Stimulated activated CD8-positive, alpha-beta memory T cell treated with anti-CD3 and anti-CD28 coated beads, Interleukin-7, amount 100 ng/mL, for 48 hours (primary cell): ENCODE measurements around the gene ELL2.
A peak's percentile ranks its signal among the peaks of the same experiment; 100 is the strongest.

Experiments
- DNase-seq, 2 donors: peaks; one replicate each; pipeline ENCODE4 v3.0.0-alpha.2; 2020; ENCODE audit warnings: low read depth in 1 of 2; ENCODE audit errors: extremely low read depth in 1 of 2

Gene ELL2

DNA sequence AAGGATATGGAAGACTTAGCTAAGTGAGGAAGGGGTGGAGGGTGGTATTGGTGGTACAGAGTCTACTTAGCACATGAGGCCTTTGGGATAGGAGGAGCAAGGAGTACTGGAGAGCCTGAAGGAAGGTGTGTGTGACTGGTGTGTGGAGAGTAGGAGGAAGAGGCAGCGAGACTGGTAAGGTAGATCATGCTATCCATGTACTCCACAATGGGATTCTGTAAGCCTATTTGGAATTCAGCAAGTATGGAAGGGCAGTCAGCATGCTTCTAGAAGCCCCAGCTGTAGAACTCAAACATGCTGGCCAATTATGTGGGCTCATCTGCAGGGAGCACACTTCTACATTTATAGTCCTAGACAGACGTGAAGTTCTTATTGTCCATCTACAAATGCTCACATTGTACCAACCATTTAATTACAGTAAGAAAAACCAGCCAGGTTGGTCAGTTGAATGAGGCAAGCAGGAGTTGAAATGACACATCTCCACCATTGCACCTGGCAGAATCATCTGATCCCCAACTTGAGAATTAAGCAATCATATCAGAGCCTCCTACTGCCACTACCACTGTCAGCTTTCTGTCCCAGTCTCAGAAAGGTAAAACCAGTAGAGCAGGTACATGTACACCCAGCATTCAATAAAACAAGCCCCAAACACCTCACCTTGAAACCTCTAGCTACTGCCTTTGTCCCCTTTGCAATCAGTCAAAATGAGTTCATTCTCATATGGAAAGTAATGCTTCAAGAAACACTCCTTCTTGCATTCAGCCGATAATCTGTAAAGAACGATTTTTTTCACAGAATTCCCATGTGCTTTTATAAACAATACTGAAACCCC lies 78.2 kb downstream of the ELL2 start:
- DNase-seq = no peak

DNA sequence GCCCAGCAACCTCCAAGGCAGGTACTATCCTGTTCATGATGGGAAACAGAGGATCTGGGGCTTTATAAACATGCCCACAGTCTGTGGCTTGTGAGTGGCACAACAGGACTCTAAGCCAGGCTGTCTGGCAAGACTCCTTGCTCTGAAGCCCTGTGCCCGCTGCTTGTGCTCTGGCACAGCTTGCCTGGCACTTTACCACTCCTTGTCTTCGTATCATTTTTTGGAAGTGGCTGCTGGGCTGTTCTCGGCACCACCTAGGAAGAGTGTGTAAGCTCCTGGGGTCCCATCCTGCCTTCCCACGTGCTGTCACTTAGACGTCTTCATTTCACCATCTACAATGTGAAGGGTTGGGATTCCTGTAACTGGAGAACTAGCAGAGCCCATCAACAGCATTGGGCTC lies 79.8 kb downstream of the ELL2 start:
- DNase-seq = no peak

DNA sequence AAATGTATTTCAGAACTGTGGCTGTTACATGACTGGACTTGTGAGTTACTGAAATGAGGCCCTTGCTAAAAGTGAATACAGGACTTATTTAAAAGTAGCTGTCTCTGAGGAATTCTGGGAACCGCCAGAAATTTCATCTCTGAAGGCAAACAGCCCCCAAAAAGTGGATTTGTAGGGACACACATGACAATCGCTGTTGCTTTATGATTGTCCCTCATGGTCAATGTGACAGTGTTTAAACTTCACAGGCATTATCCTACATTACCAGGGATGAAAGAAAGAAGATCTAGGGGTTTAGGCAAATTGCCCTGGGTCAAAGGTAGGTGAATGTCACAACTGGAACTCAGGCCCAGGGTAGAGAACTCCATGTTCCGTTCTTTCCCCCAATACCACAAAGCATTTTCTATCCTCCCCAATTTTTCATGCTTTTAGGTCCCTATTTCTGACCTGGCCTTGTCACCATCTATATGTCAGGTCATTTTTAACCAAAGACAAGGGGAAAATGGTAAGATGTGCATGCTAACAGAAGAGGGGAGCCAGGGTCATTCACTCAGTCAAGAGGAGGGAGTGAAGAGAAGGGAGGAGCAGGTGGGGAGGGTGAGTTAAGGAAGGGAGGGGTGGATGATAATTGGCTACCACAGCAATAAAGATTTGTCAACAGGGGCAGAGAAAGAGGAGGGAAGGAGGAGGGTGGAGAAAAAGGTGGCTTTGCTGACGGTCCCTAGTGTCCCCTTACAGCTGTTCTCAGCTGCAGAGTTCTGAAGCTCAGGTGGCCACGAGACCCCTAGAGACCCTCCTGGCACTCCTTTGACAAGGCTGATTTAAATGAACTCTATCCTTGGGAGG lies 81.3 kb downstream of the ELL2 start:
- no peak for DNase-seq

GRCh38 chr5:95879661-95880060 lies 82.0 kb downstream of the ELL2 start:
- no peak for DNase-seq

GRCh38 chr5:95878417-95879323 lies 83.0 kb downstream of the ELL2 start:
- DNase-seq = no peak

GRCh38 chr5:95876782-95877181 lies 84.9 kb downstream of the ELL2 start:
- no peak for DNase-seq

DNA sequence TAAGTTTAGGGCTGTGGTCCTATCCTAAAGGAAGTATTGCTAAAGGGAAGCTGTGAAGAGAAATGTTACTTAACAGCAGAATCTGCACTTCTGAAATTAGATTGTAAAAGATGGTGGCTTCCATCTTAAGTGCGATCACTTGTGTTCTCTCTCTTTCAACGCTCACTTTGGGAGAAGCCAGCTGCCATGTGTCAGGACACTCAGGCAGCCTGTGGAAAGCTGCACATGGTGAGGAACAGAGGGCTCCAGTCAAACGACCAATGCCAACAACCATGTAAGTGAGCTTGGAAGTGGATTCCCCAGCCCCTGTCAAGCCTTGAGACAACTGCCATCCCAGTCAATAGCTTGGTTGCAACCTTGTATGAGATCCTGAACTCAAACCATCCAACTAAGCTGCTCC lies 87.4 kb downstream of the ELL2 start:
- DNase-seq = no peak

GRCh38 chr5:95873351-95873750 lies 88.3 kb downstream of the ELL2 start:
- DNase-seq = no peak

DNA sequence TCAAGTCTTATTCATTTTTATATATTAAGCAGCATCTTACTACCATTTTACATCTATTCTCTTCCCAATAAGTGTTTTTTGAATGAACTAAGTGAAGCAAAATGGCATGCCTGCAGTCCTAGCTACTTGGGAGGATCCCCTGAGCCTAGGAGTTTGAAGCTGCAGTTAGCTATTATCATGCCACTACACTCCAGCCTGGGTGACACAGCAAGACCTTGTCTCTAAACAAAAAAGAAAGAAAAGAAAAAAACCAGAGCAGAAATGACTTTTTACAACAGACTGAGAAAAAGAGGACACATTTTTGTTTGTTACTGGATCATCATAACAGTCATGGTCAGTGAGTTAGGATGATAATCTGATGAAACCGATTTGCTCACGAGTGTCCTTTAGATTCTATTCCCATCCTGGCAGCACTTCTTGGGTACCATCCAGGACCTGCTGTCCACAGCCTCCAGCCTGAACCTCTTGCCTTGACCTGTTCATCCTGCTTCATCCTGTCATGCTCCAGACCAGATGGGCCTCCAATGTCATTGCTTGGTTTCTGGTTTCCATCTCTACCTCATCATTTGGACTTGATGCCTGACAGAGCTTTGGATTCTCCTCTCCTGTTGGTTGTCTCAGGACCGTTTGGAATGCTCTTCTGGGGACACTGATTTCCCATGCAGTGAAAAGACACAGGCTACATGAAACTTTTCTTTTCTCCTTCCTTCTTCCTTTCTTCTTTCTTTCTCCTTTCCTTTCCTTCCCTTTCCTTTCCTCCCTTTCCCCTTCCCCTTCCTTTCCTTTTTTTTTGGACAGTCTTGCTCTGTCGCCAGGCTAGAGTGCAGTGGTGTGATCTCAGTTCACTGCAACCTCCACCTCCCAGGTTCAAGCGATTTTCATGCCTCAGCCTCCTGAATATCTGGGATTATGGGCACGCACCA lies 89.0 kb downstream of the ELL2 start:
- no peak for DNase-seq

- no peak for DNase-seq
Observed at GRCh38 chr5:95871146-95871806, 90.4 kb downstream of the ELL2 start.

DNA sequence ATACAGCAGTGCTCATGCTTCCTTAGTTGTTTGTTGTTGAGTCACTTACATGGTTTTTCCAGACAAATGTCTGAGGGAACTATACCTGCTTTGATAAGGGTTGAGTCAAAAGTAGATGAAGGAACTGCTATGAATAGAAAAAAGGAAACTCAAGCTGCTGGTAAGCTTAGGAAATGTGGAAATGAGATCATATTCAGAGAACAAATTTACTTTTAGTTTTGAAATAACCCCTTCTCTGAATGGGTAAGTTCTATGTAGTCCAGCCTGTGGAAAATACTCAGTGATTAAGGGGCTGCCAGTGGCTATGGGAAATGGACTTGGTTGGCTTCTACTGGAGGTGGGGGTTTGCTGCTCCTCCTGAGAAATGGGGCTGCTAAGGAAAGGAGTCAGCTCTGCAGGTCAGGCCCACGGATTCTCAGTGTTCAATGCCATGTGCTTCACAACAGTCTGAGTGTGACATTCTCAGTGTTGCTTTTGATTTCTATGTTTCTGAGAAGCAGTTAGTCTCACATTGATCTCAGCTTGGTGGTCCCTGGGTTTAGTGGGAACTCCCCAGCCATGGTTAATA lies 91.5 kb downstream of the ELL2 start:
- DNase-seq = peak; percentile 37 to 68

- peak in 1 of 2 donors; percentile 63 for DNase-seq
Observed at GRCh38 chr5:95869173-95869855, 92.3 kb downstream of the ELL2 start.

DNA sequence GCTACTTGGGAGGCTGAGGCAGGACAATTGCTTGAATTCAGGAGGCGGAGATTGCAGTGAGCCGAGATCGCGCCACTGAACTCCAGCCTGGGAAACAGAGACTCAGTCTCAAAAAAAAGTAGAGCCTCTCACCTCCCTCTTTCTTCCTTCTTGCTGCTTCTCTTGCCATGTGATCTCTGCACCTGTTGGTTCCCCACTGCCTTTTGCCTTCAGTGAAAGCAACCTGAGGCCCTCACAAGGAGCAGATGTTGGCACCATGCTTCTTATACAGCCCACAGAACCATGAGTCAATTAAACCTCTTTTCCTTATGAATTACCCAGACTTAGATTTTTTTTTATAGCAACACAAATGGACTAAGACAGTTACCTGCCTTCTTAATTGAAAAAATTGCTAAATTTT lies 93.5 kb downstream of the ELL2 start:
- DNase-seq = no peak

DNA sequence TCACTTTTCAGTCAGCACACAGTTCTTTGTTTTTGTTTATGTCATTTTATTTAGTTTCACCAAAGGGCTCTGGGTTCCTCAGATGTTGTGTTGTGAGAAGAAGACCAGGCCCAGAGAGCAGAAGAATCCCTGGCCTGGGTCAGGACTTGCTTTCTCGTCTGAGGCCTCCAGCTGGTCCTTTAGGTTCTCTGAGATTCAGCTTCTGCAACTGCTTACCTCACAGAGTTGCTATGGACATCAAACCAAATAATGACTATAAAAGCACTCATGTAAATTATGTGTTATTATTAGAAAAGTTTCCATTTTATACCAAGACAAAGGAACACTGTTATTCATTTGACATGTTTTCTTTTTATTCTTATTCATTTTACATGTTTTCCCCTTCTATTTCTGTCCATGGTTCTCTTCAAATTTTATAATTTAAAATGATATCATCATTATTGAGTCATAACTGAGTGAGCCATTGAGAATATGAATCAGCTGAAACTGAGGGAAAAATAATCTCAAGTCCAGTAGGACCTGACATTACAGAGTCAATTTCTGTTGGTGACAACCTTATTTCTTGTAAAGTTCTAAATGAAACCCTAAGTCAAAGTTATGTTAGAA lies 95.1 kb downstream of the ELL2 start:
- no peak for DNase-seq

DNA sequence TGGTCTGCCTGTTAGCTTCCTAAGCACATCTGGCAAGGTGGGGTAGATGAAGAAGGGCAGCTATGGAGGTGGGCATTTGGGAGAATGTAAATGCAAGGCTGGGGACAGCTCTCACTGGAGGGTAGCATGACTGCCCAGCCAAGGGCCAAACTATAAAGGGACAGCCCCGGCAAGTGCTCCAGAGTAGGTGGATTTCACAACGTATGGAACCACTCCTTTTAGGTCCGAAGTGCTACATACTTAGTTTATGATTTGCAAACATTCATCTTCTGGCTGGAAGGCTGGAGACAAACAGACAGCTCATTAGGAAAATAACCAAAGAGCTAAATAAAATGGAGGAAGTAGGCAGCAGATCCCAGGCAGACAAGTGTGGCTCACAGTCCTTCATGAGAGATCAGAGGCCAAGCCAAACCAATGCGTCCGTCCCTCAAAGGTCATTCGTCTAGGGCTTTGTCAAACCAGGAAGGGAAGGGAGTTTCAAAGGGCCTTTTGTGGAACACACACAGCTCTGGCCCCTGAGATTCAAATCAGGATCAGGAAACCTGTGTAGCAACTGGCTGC lies 96.6 kb downstream of the ELL2 start:
- DNase-seq = no peak

DNA sequence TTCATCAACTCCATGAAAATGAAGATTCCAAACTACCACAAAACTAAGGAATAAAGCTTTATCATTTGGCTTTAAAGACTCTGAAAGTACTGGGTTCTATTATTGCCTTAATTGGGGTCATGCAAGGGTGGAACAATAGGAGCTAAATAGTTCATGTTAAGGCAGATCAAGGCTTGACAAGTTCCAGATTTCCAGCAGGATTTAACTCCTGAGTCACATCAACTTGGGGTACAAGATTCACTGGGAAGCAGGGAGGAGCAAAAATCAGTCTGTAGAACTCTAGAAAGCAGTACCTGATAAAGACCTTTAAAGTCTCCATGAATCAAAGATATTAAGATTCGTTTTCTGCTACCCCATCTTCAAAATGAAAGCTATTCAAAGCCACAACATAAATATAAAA lies 97.2 kb downstream of the ELL2 start:
- DNase-seq = no peak

DNA sequence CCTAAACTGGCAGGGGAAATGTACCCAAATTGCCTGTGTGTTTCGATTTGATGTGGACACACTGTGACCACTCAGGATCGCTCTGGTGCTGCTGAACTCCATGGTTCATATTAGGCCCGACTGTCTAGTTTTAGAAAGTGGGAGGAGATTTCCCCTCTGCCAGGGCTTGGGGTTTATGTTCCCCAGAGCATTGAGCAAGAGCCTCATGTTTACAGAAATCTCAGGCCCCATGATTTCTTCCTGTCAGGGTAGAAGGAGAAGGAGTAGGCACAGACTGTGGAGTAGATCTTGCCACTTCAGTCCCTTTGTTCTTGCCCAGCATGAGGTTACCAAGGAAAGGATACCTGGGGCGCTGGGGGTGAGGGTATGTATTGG lies 98.3 kb downstream of the ELL2 start:
- DNase-seq = no peak
